GM12801 (cell line): ENCODE measurements around the gene DCUN1D2.

Source experiments
- TF ChIP-seq, protein P1 (sequence below): IDR thresholded peaks from one replicate; pipeline ENCODE4 v1.5.1; 2011; ENCODE audit warnings: control low read depth; ENCODE audit not compliant: insufficient read length; ENCODE audit errors: extremely low read depth

Gene DCUN1D2

DNA sequence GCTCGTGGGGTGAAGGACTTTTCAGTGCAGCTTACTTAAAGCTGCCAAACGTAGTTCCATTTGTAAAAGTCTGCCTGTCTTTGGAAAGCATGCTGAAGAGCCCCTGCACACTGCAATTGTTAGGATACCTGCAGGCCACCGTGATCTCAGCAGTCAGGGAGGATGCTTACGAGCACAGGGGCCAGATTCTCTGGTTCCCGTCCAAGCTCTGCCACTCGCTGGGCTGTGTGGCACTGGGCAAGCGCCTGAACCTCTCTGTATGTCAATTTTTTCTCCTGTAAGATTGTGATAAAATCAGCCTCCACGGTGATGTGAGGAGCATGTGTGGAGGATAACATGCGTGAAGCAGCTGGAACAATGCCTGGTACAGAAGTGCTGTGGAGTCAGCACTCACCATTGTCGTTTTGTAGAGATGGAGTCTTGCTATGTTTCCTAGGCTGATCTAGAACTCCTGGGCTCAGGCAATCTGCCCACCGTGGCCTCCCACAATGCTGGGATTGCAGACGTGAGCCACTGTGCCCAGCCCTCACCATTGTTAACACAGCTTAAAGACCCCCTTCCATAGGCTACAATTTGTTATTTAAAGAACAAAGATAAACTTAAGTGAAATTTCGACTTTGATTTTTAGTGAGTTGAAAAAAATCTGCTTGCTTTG is 40.7 kb downstream of the DCUN1D2 start:
- TF ChIP-seq, protein P1, sequence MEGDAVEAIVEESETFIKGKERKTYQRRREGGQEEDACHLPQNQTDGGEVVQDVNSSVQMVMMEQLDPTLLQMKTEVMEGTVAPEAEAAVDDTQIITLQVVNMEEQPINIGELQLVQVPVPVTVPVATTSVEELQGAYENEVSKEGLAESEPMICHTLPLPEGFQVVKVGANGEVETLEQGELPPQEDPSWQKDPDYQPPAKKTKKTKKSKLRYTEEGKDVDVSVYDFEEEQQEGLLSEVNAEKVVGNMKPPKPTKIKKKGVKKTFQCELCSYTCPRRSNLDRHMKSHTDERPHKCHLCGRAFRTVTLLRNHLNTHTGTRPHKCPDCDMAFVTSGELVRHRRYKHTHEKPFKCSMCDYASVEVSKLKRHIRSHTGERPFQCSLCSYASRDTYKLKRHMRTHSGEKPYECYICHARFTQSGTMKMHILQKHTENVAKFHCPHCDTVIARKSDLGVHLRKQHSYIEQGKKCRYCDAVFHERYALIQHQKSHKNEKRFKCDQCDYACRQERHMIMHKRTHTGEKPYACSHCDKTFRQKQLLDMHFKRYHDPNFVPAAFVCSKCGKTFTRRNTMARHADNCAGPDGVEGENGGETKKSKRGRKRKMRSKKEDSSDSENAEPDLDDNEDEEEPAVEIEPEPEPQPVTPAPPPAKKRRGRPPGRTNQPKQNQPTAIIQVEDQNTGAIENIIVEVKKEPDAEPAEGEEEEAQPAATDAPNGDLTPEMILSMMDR = no peak

DNA sequence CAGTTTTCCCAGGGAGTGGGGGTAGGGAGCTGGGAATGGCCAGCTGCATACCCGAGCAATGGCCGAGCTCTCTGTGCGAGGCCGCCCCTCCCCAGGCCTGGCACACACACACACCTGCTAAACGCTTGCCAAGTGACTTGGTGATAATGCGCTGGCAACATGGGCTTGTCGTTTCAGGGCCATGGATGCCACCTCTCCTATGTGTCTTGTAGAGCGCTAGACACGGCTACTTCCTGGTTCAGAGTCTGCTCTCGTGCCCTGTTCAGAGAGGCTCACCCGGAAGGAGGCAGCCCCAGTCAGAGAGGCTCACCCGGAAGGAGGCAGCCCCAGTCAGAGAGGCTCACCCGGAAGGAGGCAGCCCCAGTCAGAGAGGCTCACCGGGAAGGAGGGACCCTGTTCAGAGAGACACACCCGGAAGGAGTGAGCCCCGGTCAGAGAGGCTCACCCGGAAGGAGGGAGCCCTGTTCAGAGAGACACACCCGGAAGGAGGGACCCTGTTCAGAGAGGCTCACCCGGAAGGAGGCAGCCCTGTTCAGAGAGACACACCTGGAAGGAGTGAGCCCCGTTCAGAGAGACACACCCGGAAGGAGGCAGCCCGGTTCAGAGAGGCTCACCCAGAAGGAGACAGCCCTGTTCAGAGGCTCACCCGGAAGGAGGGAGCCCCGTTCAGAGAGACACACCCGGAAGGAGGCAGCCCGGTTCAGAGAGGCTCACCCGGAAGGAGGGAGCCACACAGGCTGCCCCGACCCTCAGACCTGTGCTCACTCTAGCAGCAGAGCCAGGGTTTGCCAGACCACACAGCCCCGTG is 41.4 kb downstream of the DCUN1D2 start:
- TF ChIP-seq, protein P1 = no peak

DNA sequence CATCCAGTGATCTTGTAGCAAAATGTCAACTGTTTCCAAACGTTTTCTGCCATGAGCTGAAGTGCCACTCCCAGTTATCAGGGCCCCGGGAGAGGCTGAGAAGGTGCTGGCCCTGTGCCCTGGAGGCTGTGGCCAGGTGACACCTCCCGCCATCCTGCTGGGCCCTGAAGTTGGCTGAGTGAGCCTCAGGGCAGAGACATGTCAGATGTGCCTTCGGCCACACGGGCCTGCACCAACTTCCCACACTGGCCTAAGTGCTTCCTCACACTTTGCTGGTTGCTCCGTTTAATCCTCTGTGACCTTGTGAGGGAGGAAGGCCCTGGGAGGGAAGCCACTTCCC is 42.0 kb downstream of the DCUN1D2 start:
- TF ChIP-seq, protein P1 = no peak

DNA sequence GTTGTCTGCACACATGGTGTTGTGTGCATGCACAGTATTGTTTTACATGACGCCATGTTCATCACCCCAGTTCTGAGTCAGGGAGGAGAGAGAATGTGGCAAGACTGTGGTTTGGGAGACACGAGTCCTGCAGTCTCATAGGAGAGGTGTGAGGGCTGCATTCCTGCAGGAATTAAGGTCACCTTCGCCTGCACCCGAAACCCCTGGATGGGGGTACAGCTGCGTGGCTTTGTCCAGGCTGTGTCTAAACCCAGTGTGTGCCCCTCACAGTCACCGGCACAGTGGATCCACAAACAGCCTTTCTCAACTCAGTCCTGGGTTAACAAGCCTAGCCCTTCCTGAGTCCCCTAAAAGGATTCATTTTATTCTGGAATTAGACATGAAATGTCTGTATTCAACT is 42.9 kb downstream of the DCUN1D2 start:
- TF ChIP-seq, protein P1 = no peak

DNA sequence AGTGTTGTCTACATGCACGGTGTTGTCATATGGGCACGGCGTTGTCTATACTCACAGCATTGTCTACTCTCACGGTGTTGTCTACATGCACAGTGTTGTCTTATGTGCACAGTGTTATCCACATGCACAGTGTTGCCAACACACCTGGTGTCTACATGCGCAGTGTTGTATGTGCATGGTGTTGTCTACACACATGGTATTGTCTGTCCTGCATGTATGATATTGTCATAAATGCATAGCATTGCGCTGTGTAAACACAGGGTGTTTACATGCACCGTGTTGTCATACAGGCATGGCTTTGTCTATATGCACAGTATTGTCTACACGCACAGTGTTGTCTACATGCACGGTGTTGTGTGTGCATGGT is 44.0 kb downstream of the DCUN1D2 start:
- TF ChIP-seq, protein P1 = no peak

DNA sequence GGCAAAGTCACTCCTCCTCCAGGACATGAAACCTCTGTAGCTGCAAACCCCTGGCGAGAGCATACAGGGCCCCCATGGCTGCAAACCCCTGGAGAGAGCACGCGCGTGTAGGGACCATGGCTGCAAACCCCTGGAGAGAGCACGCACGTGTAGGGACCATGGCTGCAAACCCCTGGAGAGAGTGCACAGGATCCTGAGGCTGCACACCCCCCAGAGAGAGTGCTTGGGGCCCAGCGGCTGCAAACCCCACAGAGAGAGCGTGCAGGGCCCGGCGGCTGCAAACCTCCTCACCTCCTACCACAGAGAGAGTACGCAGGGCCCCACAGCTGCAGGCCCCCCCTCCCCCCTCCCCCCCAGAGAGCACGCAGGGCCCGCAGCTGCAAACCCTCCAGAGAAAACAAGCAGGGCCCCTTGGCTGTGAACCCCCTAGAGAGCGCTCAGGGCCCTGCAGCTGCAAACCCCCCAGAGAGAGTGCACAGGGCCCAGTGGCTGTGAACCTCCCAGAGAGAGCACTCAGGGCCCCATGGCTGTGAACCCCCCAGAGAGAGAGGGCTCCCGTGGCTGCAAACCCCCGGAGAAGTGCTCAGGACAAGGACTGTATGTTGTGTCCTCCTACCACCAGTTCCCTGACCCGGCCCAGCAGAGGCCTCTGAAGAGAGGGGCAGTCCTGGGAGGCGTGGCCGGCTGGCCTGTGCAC is 44.6 kb downstream of the DCUN1D2 start:
- TF ChIP-seq, protein P1 = no peak

DNA sequence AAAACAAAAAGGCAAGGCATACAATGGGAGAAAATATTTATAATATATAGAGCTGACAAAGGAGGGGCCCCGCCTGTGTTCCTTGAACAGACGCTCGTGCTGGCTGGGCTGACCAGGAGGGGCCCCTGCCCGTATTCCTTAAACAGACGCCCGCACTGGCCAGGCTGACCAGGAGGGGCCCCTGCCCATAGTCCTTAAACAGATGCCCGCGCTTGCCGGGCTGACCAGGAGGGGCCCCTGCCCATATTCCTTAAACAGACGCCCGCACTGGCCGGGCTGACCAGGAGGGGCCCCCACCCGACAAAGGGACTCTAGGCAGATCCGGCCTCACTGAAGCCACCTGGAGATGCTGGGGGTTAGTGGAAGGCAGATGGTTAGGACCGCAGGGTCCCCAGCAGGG is 46.5 kb downstream of the DCUN1D2 start:
- TF ChIP-seq, protein P1 = no peak
